ENCODE measurements around the gene MX2.

- TF ChIP-seq CTCF (IDR thresholded peaks at IDR 0.05) (no peak), POLR2A (IDR thresholded peaks at IDR 0.05) (no peak)
These were observed 42.6 kb upstream of the MX2 start for GRCh38 chr21:41319273-41319672.
